HG03025 (cell line): ENCODE results near the gene IFIT1.
"Not testable (repeated sequence)": the region's sequence is repeated elsewhere in the genome, so short reads cannot be mapped to it uniquely, and the experiment has no call there.

Experiments used
- ATAC-seq: cut with Tn5 transposase; IDR thresholded peaks from one replicate; pipeline ENCODE4 v1.9.1; 2021; ENCODE audit warnings: mild to moderate bottlenecking, moderate library complexity; ENCODE audit not compliant: unreplicated experiment, low FRiP score

The IFIT1 gene

DNA sequence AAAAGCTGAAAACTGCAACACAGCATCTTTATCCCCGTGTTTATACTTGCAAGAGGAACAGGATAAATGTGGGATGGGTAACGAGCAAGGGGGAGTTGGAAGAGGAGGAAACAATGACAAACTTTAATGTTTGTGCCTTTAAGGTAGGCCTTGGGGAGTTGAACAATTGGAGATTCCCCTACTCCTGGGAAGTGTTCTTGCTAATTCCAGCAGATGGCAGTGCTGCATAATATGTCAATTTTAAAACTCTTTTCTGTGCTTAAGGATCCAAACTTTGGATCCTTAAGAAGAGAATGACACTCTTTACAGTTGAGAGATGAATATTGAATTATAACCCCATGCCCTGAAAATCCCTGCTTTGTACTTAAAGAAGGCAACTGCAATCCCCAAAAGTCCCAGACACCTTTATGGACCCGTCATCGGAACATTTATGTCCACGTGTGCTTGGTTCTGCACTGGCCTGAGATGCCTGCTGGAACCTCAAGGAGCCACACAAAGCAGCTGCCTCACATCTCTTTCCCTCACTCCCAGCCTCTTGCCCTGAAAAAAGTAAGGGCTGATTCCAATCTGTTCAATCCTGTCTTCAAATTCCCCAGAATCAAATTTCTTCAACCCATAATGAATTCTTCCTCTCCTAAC lies 33.9 kb downstream of the IFIT1 start:
- ATAC-seq: no peak

DNA sequence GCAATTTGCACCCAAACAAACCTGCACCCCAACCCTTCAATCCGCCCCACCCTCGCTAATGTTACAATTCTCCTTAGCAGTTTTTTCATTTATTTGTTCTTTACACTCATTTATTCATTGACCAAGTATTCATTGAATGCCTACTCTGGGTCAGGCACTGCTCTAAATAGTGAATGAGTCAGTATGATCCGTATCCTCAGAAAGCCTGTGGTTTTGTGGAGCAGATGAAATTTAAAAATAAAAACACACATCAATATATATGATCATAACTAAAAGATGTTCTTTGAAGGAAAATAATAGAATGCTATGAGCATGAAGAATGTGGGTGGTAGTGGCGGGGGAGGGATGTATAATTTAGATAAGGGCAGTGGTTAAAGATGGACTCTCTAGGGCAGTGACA lies 35.2 kb downstream of the IFIT1 start:
- no peak for ATAC-seq

DNA sequence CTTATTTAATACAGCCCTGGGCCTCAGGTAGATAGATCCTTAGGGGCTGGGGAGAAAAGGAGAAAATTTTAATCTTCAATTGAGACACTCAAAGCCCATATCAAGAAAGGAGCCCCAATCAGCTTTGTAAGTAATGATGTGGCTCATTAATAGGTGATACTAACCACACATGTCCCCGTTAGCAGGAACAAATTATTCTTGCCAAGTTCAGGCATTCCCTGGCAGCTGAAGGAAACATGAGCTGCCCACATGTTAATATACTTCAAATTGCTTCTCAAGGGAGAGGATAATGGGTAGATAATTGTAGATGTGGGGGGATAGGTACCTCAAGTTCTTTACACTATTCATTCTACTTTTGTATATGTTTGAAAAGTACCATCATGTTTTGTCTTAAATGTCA lies 36.5 kb downstream of the IFIT1 start:
- no peak for ATAC-seq

DNA sequence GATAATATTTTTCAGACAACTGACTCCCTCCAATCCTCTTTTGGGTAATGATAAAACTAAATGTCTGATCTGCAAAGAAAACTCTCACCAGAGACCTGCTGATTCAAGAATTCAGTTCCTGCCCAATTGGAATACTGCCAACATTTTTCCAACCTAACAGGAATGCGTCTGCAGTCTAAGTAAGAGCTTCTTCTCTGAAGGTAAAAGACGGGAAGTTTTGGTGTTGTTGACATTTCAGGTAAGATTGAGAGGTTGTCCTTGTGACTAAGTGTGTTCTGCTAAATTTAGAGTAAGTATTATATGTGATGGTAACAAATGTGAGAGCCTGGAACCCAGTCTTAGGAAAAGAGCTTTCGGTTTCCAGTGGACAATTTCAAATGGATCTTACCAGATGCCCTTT lies 39.6 kb downstream of the IFIT1 start:
- no peak for ATAC-seq

DNA sequence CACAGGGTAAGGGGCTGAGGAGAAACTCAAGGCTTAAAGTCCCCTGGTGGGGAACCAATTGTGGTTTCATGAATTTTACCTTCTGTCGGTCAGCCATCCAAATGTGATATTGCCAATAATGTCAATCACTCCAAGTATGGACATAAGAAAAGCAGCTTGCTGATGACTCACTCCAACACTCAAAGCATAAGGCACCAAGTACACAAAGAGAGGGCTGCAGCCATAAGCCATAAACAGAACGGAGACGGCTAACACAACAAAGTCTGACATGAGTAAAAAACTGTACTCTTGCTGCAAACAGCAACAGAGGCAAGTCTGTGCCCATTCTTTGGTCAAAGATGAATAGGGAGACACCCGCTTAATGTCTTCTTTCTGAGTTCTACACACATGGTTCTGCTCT lies 46.1 kb downstream of the IFIT1 start:
- no peak for ATAC-seq

DNA sequence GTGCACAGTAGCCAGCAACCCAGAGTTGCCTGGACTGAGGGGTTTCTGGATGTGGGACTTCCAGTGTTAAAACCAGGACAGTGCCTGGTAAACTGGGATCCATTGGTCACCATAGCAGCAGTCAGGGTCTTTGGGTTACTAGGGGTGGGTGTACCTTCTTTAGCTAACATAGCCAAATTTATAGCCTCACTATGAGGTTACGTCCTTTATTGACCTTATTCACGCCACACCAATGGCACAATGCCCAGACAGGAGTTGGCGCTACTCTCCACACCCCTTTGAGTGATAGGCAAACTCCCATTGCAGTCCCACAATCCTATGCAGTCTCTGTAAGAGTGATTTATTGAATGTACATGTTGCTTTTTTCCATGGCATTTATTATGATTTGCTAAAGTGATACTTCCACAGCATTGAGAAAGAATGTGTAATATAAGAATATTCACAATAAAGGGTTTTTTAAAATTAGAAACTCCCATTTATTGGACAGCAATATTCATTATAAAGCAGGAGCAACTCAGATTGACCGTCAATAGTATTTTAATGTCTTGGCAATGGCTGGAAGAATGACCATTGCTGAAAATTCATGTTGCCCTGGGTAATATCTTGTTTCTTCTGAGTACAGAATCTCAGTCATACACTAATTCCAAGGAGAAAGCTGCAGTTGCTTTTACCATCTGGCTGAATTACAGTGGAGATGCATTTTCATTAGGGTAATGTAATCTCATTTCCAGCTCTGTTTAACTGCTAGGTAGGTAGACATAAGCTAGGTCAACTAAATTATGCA lies 48.0 kb downstream of the IFIT1 start:
- ATAC-seq: no peak

DNA sequence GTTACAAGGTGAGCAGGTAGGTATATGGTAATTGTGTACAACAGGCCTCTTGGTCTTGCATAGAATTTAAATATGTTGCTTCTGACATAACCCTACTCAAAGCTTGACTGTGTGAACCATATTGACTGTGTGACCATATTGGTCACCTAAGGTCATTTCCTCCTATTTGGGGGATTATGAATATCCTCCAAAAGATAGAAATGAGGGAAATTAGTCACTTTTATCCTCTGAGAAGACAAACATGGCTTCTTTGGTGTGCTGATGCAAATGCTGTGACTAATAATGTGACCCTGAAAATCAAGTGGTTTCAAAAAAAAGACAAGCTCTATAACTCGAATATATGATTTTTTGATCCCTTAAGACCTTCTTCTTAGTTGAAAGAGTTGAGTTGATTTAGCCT lies 49.9 kb downstream of the IFIT1 start:
- ATAC-seq: no peak

DNA sequence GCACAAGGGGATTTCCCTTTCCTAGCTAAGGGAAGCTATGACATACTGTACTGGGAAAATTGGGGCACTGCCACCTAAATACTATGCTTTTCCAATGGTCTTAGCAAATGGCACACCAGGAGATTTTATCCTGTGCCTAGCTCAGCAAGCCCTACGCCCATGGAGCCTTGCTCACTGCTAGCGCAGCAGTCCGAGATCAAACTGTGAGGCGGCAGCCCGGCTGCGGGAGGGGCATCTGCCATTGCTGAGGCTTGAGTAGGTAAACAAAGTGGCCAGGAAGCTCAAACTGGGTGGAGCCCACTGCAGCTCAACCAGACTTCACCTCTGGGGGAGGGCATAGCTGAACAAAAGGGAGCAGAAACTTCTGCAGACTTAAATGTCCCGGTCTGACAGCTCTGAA lies 52.4 kb downstream of the IFIT1 start:
- not testable (repeated sequence) for ATAC-seq

DNA sequence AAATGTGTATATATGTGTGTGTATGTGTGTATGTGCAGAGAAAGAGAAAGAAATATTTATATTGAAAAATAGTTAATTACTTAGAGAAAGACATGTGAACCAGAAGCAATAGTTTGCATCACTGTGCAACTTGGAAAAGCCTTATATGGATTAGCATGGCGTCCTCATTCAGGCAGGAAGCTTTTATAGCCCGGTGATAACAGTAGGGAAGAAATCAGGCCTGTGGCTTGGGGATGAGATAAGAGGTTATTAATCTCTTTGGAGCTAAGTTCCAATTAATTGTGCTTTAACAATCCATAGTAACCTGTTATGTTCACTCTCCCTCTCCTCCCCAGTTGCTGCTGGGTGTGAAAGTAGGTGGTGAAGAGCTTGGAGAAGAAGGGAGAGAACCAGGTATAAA lies 58.5 kb downstream of the IFIT1 start:
- ATAC-seq: no peak

DNA sequence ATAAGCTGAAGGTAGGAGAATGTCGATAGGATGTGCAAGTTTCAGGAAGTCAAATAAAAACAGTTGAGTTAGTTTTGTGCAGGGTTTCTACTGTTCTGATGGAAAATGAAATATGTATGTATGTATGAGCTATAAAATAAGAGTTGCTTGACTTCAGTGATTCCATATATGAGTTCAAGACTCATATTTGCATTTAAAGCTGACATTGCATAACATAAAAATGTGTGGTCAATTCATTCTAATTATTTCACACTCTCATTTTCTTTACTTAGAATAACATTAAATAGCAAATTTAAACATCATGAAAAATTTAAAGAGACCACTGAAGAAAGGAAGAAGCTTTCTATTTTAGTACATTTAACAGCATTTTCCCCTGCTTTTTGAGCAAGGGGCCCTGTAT lies 59.8 kb downstream of the IFIT1 start:
- ATAC-seq: no peak

DNA sequence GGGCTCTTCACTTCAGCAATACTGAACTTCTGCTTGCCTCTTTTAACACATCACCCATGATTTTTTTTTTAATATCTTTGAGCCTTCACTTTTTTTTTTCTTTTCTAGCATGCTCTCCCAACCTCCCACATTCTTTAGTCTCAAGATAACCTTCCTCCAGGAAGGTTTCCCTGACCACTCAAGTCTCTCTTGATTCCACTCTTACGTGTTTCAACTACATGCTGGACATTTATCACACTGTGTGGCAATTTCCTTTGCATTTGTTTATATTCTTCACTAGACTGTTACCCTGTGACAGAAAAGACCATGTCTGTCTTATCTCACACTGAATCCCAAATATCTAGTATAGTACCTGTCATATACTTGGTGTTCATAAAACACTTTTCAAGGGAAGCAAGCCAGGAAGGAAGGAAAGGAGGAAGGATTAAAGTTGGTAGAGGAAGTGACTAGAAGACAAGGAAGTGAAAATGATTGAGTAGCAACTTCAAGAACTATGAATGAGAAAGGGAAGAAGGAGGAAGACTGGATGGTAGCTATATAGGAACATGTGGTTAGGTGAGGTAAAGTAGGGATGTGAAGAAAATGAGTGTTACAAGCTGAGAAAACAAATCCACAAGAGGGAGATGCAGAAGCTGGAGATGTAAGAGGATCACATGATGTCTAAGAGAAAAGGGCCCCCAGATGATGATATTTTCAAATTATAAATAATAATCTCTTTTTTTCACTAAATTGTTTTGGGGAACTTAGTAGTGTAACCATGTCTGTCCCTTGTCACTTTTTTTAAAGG lies 62.3 kb downstream of the IFIT1 start:
- no peak for ATAC-seq
